Activated gamma-delta T cell treated with Interleukin-2 at 50 U/mL for 16 hours (primary cell): ENCODE results near the gene KCNMB2.
"Not testable (repeated sequence)": the region's sequence is repeated elsewhere in the genome, so short reads cannot be mapped to it uniquely, and the experiment has no call there.

ENCODE experiments used
- DNase-seq: peaks from one replicate; pipeline ENCODE4 v3.0.0-alpha.2; 2020

KCNMB2 gene

DNA sequence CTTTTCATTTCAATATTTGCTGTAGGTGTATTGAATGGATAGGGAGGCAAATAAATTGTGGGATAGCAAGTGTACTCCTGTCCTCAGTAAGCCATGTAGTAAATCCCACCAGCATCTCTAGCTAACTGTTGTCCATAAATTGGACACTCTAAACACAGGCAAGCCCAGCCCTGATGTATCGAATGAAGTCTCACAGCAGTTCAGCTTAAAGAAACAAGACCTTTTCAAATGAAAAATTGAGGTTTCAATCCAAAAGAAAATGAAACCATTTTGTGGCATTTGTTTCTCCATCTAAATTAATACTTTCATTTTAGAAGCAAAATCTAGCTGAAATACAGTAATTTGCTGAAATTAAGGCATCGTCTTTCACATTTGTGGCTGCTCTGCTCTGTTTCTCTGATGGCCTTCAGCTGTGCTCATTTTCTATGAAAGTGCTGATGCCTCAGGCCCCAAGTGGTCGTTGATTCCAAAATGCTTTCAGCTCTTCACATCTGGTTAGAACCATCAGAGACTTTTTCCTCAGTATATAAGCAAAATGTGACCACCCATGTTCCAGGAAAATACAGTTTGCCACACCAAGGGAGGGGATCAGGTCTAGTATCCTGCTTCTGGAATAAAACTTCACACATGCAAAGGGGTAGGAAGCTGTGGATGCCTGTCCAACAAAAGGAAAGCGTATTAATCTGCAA, 290.3 kb downstream of the KCNMB2 start:
- no peak for DNase-seq

DNA sequence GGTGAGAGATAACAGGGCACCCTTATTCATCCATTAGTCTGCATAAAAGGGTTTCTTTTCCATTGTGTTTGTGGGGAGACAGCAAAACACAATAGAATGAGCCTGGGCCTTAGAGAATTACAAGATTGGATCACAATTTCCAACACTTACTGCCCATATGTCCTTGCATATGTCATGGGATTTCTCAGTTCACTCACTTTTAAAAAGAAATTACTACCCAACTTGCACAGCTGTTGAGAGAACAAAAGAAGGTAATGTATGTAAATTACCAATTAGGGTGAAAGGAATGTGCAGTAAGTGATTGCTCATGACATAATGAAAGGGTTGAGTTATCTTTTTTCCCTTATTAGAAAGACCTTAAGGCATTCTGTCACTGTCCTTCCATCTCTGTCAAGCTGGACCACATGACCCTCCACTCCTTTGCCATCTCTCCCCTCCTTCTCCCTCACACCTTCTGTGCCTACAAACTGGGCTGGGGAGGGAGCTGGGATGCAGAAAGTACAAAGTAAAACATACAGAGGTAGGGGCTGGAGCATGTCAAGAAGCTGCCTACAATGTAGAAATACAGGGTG, 291.1 kb downstream of the KCNMB2 start:
- no peak for DNase-seq

- DNase-seq: no peak
Observed at GRCh38 chr3:178833695-178834094, 297.5 kb downstream of the KCNMB2 start.

- DNase-seq: no peak
Observed at GRCh38 chr3:178835033-178835432, 298.8 kb downstream of the KCNMB2 start.

- DNase-seq: no peak
Observed at GRCh38 chr3:178837512-178837911, 301.3 kb downstream of the KCNMB2 start.

- no peak for DNase-seq
Observed at GRCh38 chr3:178840586-178840985, 304.4 kb downstream of the KCNMB2 start.

GRCh38 chr3:178841011-178841410, 304.8 kb downstream of the KCNMB2 start:
- DNase-seq: no peak

- DNase-seq: no peak
Observed at GRCh38 chr3:178844916-178845315, 308.7 kb downstream of the KCNMB2 start.

DNA sequence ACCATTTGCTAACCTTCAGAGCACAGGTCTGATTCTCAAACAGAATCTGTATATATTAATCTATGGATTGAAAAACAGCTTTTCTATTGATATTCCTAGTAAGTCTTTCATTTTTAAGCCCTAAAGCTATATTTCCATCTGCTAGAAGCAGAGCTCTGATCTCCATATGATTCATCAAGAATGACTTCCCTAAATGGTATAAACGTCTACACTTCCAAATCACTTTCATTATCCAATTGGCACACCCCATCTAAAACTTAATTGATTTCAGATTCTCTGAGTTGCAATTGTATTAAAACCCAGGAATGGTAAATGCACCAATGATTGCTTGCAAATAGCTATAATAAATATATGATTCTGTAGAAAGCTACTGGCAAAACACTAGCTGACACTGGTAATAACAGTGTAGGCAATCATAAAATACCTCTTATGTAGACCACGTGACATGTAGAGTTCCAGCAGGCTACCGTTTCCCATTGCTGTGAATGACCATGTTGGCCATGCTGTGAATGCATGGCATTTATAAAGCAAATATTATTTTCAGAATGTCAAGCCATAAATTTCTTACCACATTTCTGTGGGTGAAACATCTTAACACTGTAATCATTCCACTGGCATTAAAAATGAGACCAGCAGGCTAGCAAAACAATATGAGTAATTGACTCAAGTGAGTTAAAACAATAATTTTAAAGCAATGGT, 309.3 kb downstream of the KCNMB2 start:
- DNase-seq: no peak

DNA sequence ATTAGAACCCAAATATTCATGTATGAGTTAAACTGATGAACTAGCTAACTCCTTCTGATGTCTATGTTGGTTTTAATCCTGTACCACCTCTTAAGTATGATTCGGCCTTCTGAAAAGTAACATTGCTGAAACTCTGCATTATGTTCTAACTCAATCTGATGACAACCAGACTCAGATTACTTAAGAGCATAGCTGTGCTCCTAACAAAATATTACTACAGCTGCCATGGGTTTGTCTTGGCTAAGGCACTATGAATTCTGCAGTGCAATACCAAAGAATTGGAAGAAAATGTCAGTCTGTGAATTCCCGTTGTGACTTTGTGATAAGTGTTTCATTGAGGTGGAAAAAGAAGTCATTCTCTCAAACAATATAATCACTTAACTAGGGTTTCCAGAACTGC, 311.0 kb downstream of the KCNMB2 start:
- no peak for DNase-seq

GRCh38 chr3:178849199-178849910, 313.1 kb downstream of the KCNMB2 start:
- DNase-seq: no peak

- no peak for DNase-seq
Observed at GRCh38 chr3:178850450-178851190, 314.4 kb downstream of the KCNMB2 start.

GRCh38 chr3:178851564-178851963, 315.3 kb downstream of the KCNMB2 start:
- DNase-seq: no peak

DNA sequence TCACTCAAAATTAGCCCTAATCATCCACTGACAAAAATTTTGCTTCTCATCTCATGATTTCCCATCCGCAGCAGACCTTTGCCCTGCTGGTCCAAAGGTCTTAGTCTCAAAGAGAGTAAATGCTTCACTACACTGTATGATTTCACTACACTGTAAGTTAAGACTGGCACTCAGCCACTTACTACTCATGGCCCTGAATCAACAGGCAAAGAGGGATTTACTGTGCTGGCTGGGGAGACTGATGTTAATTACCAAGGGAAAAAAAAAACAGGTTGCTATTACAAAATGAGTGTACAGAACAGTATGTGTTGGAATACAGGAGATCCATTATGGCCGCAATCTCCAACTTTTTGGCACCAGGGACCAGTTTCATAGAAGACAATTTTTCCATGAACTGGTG, 320.6 kb downstream of the KCNMB2 start:
- no peak for DNase-seq

DNA sequence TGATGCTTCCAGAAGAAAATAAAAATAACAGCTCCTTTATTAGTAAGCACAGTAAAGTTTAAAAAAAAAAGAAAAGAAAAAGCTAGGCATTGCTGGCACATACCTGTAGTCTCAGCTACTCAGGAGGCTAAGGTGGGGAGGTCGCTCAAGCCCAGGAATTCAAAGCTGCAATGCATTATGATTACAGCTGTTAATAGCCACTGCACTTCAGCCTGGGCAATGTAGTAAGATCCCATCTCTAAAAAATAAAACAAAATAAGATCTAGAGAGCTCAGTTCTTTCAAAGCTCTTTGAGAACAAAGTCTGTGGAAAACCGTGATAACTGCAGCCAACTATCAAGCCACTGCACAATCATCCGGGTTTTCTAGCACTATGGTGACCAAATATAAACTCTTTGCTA, 323.1 kb downstream of the KCNMB2 start:
- no peak for DNase-seq

- DNase-seq: not testable (repeated sequence)
Observed at GRCh38 chr3:178859900-178860436, 323.7 kb downstream of the KCNMB2 start.

DNA sequence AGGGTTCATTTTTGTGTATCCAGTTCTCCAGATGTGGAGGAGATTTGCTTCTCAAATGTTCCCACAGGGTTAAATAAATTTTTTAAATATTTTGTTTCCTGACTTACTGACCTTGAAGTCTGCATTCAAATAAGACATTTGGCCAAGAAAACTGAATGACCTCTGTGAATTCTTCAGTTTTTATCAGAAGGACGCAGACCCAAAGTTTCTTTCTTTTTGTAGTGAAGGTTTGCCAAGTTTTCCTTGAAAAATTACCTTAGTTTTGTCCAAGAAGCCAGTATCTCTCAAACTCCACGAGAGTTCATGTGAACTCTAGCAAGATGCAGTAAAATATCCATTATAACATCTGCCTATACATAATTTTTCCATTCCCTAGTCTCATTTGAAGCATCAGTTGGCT, 332.4 kb downstream of the KCNMB2 start:
- DNase-seq: no peak

GRCh38 chr3:178870085-178870484, 333.8 kb downstream of the KCNMB2 start:
- no peak for DNase-seq

DNA sequence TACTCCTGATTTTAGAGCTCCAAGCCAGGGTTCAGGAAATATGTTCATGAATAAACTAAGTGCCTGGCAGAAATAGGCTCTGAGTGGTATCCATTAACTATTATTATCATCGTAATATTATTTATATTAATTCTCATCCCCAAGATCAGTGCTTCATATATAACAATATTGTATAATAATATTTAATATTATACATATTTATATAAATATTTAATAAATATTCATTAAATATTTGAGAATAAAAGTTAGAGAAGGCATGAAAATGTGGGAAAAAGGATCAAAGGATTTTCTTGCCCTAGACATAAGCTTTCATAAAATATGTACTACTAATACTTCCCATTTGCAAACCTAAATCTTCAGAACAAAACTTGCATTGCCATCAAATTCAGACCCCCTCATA, 338.9 kb downstream of the KCNMB2 start:
- no peak for DNase-seq

- DNase-seq: no peak
Observed at GRCh38 chr3:178875836-178876235, 339.6 kb downstream of the KCNMB2 start.

DNA sequence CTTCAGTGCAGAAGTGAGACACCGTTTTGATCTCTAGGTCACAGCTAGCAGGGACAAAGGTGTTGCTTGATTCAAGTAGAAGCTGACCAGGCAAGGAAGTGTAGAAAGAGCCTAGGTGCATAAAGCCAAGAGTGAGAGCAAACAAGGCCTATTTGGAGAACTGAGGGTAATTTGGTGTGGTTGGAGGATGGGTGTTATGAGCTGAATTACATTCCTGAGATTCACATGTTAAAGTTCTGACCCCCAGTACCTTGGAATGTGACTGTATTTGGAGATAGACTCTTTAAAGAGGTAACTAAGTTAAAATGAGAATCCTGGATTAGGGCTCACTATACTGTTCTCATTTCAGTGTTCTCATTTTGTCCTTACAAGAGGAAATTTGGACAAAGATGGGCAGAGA, 344.0 kb downstream of the KCNMB2 start:
- DNase-seq: no peak
